Kidney (tissue), 14 donors: Measurements from ENCODE around the gene RBM19. TPM values are rescaled to one million over a fixed set of nuclear protein-coding genes. Genes with fewer than 3 reads are reported as not detected.
A peak's percentile ranks its signal among the peaks of the same experiment; 100 is the strongest.

Source experiments
- DNase-seq, 5 donors: peaks; one replicate each; pipeline ENCODE4 v3.0.0-alpha.2; 2013 to 2020
- FAIRE-seq: peaks from 2 replicates; lab custom pipeline; 2012; peaks lifted over from hg19 to GRCh38; lab: Jason Lieb, UNC
- H3K27ac ChIP-seq, 2 donors: one replicate each; pipeline ENCODE4 v1.7.0; 2013; ENCODE audit warnings: low read depth in 2 of 2, low read length in 2 of 2, inconsistent platforms in 1 of 2
- H3K27me3 ChIP-seq: one replicate; pipeline ENCODE4 v1.7.1; 2013; ENCODE audit warnings: low read length, inconsistent platforms; ENCODE audit not compliant: control insufficient read depth, insufficient read depth
- H3K36me3 ChIP-seq, 3 donors: one replicate each; pipeline versions ENCODE4 v1.7.0 to v1.7.1; 2013; ENCODE audit warnings: low read length in 3 of 3, control low read depth in 1 of 3, inconsistent platforms in 1 of 3; ENCODE audit not compliant: insufficient read depth in 3 of 3, control insufficient read depth in 2 of 3
- H3K4me1 ChIP-seq, 3 donors: one replicate each; pipeline versions ENCODE4 v1.7.0 to v1.7.1; 2013; ENCODE audit warnings: low read length in 3 of 3, inconsistent platforms in 1 of 3, low read depth in 1 of 3; ENCODE audit not compliant: control insufficient read depth in 2 of 3, insufficient read depth in 2 of 3
- H3K4me3 ChIP-seq, 3 donors: one replicate each; pipeline versions ENCODE4 v1.7.0 to v1.8.1; 2013; ENCODE audit warnings: low read length in 3 of 3, control low read depth in 1 of 3, inconsistent platforms in 1 of 3
- H3K9ac ChIP-seq, 3 donors: one replicate each; pipeline versions ENCODE4 v1.7.0 to v1.7.1; 2013; ENCODE audit warnings: low read length in 3 of 3, control low read depth in 1 of 3, inconsistent platforms in 1 of 3
- H3K9me3 ChIP-seq, 3 donors: one replicate each; pipeline versions ENCODE4 v1.7.0 to v1.7.1; 2013; ENCODE audit warnings: low read length in 3 of 3, control low read depth in 1 of 3, inconsistent platforms in 1 of 3; ENCODE audit not compliant: control insufficient read depth in 2 of 3, insufficient read depth in 1 of 3
- CTCF ChIP-seq: IDR thresholded peaks from 3 replicates; pipeline ENCODE4 v1.5.1; 2012; ENCODE audit warnings: mild to moderate bottlenecking, moderate library complexity, borderline replicate concordance; ENCODE audit not compliant: insufficient read depth; ENCODE audit errors: extremely low read depth
- intact Hi-C: fragments of 100-400 bp; cut with DNase I; formaldehyde crosslinking; loops from one replicate; pipeline ENCODE4 v1.11.1; 2022
- polyA plus RNA-seq: library from polyadenylated mRNA; stranded (reverse); fragments of 350-450 nt; fragmentation: Illumina TruSeq; extraction: RNeasy Lipid Tissue Mini Kit (QIAGEN cat#74804); gene quantifications from one replicate; pipeline ENCODE4 v1.2.3, GENCODE V29; 2014; ENCODE audit warnings: low read depth, low replicate concordance; ENCODE audit not compliant: insufficient read depth
- total RNA-seq: library from RNA; stranded (reverse); fragmentation: NEBNext Ultra II Directional; extraction: Animal tissue kit (Norgen Biotek cat#: 25700); gene quantifications from one replicate; pipeline ENCODE4 v1.2.1, GENCODE V29; 2021
- donor health status: control.
- donor health status: control.
- donor health status: control.
- donor health status: control.
- donor health status: control.
- donor health status: DM: yes; HTN: yes; CAD: no.
- donor health status: Normal renal cell carcinoma (clear cell type).

RBM19 gene
- total and polyA plus RNA-seq, 2 donors from 2014 or later: 12.3 to 34.7 TPM

GRCh38 chr12:113862590-113863454, 103.3 kb downstream of the RBM19 start:
- TF ChIP-seq CTCF: no peak
- DNase-seq: peak in 1 of 5 donors; percentile 26
- Histone ChIP-seq H3K36me3 (peaks cover 0 to 12% (median 6%) of the 10 kb centered on the region in 3 donors), H3K27ac (no peak overlapping the region), H3K4me3 (no peak overlapping the region), H3K4me1 (no peaks in the 10 kb centered on the region), H3K9ac (no peak overlapping the region), H3K27me3 (no peaks in the 10 kb centered on the region), H3K9me3 (no peaks in the 10 kb centered on the region)
- intact Hi-C loops: no loop called here
- no peak for FAIRE-seq

GRCh38 chr12:113861708-113862312, 104.3 kb downstream of the RBM19 start:
- no peak overlapping the region for H3K9ac ChIP-seq
- intact Hi-C loops: no loop called here
- H3K27ac ChIP-seq: no peak overlapping the region

GRCh38 chr12:113860950-113861349, 105.2 kb downstream of the RBM19 start:
- H3K9me3 ChIP-seq: no peaks in the 10 kb centered on the region
- no peak for DNase-seq
- TF ChIP-seq CTCF: no peak
- intact Hi-C loops: no loop called here
- H3K4me3 ChIP-seq: no peak overlapping the region
- peaks cover 0 to 17% (median 15%) of the 10 kb centered on the region in 3 donors for H3K36me3 ChIP-seq
- H3K27me3 ChIP-seq: no peaks in the 10 kb centered on the region
- FAIRE-seq: no peak
- H3K9ac ChIP-seq: no peak overlapping the region
- H3K27ac ChIP-seq: no peak overlapping the region
- H3K4me1 ChIP-seq: no peaks in the 10 kb centered on the region

More at GRCh38 chr12:113861708-113862312, 104.3 kb downstream of the RBM19 start:
- TF ChIP-seq CTCF: no peak
- DNase-seq (no peak), FAIRE-seq (no peak)
- Histone ChIP-seq H3K36me3 (peaks cover 0 to 17% (median 13%) of the 10 kb centered on the region in 3 donors), H3K4me3 (no peak overlapping the region), H3K27me3 (no peaks in the 10 kb centered on the region), H3K4me1 (no peaks in the 10 kb centered on the region), H3K9me3 (no peaks in the 10 kb centered on the region)
